GM21381 (cell line): ENCODE measurements around the gene SHF.
A peak's percentile ranks its signal among the peaks of the same experiment; 100 is the strongest.

Experiments
- ATAC-seq: cut with Tn5 transposase; IDR thresholded peaks from one replicate; pipeline ENCODE4 v1.9.1; 2021; ENCODE audit warnings: mild to moderate bottlenecking, moderate library complexity; ENCODE audit not compliant: unreplicated experiment

Gene SHF

GRCh38 chr15:45200001-45200798, 12.4 kb upstream of the SHF start:
- ATAC-seq: peak; percentile 44

- peak; percentile 6 for ATAC-seq
Measured at GRCh38 chr15:45199136-45199810, 11.5 kb upstream of the SHF start.

- peak; percentile 63 for ATAC-seq
Measured at GRCh38 chr15:45198337-45199135, 10.8 kb upstream of the SHF start.

DNA sequence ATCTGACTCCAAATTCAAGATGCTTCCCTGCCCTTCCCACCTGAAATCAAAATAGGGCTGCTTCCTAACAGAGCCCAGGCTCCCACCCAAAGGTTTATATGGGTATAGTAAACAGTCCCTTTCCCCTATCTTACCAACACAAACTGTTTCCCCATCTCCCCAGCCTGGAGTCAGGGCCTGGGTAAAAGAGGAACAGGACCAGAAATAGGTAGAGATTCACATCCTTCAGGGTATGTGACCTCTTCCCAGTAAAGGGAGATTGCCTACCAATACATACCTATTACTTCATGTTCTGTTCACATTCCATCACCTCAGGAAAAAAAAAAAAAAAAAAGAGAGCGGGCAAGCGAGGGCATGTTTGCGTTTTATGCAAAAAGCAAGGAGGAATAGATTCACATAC, 9.7 kb upstream of the SHF start:
- no peak for ATAC-seq

DNA sequence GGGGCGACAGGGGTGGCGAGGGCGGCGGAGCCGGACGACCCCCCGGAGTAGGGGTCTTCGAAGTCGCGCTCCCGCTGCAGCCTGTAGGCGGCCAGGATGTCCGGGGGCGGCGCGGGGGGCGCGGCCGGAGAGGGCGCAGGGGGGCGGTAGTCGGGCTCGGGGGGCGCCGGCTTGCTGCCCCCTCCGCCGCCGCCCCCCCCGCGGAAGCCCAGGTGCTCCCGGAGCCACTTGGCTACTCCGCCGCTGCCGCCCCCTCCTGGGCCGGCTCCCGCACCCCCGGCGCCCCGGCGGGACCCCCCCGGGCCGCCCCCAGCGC, 230 bp downstream of the SHF start:
- no peak for ATAC-seq

DNA sequence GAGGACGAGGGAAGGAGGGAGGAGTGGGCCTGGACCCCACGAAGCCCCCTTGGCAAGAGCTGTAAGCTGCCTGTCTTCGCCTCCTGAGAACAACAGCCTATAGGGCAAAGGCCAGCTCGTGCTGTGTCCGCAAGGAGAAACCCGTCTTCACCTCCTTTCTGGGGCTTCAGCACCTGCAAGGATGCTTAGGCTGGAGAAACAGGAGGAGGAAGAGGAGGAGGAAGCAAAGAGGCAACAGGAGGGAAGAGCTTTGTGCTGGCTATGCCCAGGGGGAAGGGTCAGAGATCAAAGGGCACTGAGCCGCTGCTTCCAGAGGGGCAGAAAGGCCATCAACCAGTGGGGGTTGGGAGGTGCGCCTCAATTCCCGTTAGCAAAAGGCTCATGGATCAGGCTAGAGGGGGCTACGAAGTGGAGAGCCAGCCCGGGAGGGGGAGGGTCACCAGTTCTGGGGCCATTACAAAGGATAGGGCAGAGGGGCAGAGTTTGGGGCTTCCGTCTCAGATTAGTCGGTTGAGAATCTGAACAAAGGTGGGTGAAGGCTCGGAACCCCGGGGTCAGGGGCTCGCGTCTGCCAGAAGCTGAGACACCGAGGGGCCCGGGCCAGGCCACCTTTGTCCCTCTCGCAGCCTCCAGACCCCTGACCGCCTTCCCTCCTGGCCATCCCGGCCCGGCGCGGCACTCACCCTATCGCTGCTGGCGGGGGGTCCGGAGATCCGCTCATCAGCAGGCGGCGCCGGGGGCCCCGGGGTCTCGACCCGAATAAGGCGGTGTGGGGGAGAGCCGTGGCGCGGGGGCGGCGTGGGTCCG, 792 bp downstream of the SHF start:
- ATAC-seq: no peak

DNA sequence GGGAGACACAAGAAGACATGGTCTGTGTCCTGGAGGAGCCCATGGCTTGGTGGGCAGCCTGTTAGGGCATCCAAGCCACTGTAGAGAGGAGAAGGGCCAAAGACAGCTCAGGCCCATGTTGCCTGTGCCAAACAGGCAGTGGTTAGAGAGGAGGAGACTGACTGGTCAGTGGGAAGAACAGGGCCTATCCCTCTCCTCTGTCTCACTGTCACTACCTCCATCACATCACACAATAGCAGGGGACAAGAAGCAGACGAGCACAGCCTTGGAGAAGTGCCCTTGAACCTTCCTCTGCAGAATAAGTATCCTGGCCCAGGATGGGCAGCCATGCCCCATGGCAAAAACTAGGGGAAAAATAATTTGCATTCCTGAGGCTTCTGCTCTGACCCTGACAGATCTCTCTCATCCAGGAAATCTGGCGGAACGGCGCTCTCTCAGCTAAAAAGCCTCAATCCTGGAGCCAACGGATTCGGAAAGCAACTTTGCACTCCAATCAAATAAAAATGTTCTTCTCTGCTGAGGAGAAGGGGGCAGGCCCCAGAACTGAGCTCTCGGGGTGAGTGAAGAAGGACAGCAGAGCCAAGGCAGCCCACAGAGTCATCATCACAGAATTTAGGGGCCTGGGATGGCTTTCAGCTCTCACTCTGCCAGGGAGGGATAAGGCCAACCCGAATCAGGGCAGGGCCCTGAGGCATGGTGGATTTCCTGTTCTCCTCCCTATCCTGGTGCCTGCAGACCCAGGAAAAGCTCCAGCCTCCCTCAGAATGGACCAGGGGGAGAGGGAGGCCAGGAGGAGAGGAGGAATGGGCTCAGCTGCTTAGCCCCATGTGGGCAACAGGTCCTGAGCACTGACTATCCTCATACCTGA, 1.6 kb downstream of the SHF start:
- no peak for ATAC-seq

DNA sequence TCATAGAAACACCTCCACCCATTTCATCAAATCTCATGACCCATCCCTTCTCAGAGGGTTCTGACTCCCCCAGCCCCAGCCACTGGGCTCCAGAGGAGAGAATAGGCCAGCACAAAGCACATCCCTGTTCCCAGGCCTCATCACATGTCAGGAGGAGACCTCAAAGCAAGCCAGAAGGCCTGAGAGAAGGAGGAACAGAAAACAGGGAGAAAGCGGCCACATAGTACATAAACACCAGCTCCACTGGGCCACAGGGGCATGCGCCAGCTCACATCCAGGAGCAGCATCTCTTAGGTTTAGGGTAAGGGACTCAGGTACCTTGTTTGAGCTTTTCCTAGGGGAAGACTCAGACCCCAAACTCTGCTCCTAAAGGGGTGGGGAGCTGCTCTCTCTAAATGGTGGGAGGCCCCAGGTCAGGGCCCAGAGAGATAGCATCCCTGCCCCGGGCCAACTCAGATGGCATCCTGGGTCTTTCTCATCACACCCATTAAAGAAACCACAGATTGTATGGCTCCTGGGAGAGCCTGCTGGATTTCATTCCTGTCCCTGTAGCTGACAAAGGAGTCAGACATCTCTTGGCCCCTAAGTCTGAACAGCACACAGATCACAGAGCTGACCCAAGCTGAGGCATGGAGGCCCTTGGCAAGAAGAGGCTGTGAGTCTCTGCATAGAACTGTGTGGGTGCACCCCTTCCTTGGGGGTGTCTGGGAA, 2.5 kb downstream of the SHF start:
- no peak for ATAC-seq

GRCh38 chr15:45184562-45185041, 3.2 kb downstream of the SHF start:
- ATAC-seq: no peak

GRCh38 chr15:45183511-45183910, 4.3 kb downstream of the SHF start:
- no peak for ATAC-seq

- no peak for ATAC-seq
Measured at GRCh38 chr15:45182996-45183395, 4.8 kb downstream of the SHF start.

- ATAC-seq: no peak
Measured at GRCh38 chr15:45181491-45182285, 6.1 kb downstream of the SHF start.

- ATAC-seq: no peak
Measured at GRCh38 chr15:45180648-45181436, 6.9 kb downstream of the SHF start.

GRCh38 chr15:45180201-45180600, 7.6 kb downstream of the SHF start:
- peak; percentile 61 for ATAC-seq

- ATAC-seq: no peak
Measured at GRCh38 chr15:45179221-45179985, 8.4 kb downstream of the SHF start.

- ATAC-seq: no peak
Measured at GRCh38 chr15:45177285-45177684, 10.5 kb downstream of the SHF start.

DNA sequence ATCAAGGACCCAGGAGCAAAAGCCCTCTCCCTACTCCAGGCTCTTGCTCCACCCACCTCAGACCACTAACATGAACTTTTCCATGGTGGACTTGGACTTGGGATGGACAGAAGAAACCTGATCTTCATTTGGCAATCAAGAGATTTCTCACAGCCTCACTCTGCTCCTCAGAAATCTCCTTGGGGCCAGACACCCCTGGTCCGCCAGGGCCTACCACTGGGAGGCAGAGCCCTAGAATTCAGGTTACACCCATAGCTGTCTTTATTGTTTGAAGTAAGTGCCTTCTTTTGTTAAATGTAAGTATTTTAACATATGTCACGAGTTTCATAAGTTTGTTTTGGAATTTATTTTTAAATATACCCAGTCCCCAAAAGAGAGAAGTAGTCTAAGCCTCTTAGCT, 13.2 kb downstream of the SHF start:
- no peak for ATAC-seq
